ENCODE results near the gene ARID4B. TPM values are rescaled to one million over a fixed set of nuclear protein-coding genes. Genes with fewer than 3 reads are reported as not detected.
"Not testable (repeated sequence)": the region's sequence is repeated elsewhere in the genome, so short reads cannot be mapped to it uniquely, and the experiment has no call there.

The ARID4B gene
- total and polyA plus RNA-seq, 2 donors (not counting 1 experiment from before 2014, with no cell fraction given): 15.3 to 42.4 TPM

DNA sequence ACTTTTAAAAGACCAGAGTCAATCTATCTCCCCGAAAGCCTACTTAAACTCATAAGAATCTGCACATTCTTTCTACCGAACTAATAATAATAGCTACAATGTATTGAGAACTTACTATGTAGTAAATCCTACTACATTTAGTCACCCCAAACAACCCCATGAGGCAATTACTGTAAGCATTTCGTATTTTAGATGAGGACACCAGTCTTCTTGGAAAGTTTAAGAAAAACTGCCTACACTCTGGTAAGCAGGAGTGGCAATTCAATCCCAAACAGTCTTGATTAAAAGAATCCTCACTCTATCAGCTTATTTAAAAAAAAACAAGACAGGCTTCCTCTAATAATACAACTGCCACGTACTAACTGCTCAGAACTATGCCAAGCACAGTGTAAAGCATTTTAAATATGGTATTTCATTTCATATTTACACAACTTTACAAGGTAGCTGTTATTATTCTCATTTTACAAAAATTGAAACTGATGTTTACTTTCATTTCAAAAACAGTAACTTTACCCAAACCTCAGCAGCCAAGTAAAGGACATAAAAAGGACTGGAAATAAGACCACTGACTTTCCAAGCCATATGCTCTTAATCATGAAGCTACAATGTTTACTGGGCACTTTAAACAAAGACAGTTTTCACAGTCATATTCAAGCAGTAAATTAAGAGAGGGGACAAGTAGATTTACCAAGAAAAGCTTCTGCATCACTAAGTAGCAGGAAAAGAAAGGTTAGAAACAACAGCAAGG is 13.9 kb downstream of the ARID4B start:
- Histone ChIP-seq H3K9ac (ENCODE audit: insufficient read depth, low read length) (no peak overlapping the region), H3K79me2 (ENCODE audit: control insufficient read depth, insufficient read depth, low read length) (peaks cover 82% of the 10 kb centered on the region), H2AFZ (ENCODE audit: low read length) (no peak overlapping the region), H3K4me3 (replicated peaks in 1 of 4; ENCODE audit: control extremely low read depth in 1 of 4, insufficient read depth in 1 of 4, low read depth in 3 of 4, low read length in 4 of 4) (peak overlapping the region in 2 of 4 experiments; percentile 24), H3K27me3 (ENCODE audit: control insufficient read depth, insufficient read depth, low read length) (no peaks in the 10 kb centered on the region), H3K36me3 (ENCODE audit: control insufficient read depth, insufficient read depth, low read length) (no peaks in the 10 kb centered on the region), H4K20me1 (ENCODE audit: control insufficient read depth, extremely low read depth, insufficient read depth, low read length) (peaks cover 5% of the 10 kb centered on the region), H3K9me3 (ENCODE audit: control insufficient read depth, insufficient read depth, low read depth, low read length) (no peaks in the 10 kb centered on the region), H3K4me1 (ENCODE audit: control insufficient read depth, extremely low read depth, insufficient read depth, low read length) (no peaks in the 10 kb centered on the region), H3K4me2 (ENCODE audit: extremely low read depth, insufficient read depth, low read length) (peak overlapping the region; percentile 72), H3K27ac (ENCODE audit: insufficient read depth, low read length) (peak overlapping the region; percentile 49)
- TF ChIP-seq CTCF (conservative IDR thresholded peaks at IDR 0.05 in 1 of 2, IDR thresholded peaks at IDR 0.05 in 1 of 2; ENCODE audit: low read depth in 1 of 2, low read length in 2 of 2) (no peak), EZH2 (IDR thresholded peaks at IDR 0.05; ENCODE audit: low read length, missing control alignments) (no peak)
- DNase-seq (ENCODE audit: low read depth in 2 of 2): no peak

DNA sequence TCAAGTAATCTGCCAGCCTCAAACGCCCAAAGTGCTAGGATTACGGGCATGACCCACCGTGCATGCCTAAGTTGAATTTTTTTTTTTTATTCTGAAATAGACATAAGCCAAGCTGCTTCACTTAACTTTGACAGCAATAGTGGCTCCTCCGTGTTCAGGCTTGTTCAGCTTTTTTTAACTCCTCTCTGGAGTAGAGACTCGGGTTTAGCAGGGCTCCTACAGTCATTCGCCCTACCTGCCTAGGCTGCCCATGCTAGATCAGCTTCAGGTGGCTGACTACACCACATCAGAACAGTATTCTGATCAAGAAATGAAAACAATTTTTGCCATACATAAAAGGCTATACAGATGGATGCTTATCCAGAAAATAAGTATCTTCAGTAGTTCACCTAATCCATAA is 14.7 kb downstream of the ARID4B start:
- no peaks in the 10 kb centered on the region for H3K4me1 ChIP-seq (ENCODE audit: control insufficient read depth, extremely low read depth, insufficient read depth, low read length)
- no peaks in the 10 kb centered on the region for H3K27me3 ChIP-seq (ENCODE audit: control insufficient read depth, insufficient read depth, low read length)
- H3K4me3 ChIP-seq (replicated peaks in 1 of 4; ENCODE audit: control extremely low read depth in 1 of 4, insufficient read depth in 1 of 4, low read depth in 3 of 4, low read length in 4 of 4): no peak overlapping the region
- no peak for TF ChIP-seq CTCF (conservative IDR thresholded peaks at IDR 0.05 in 1 of 2, IDR thresholded peaks at IDR 0.05 in 1 of 2; ENCODE audit: low read depth in 1 of 2, low read length in 2 of 2)
- no peak for TF ChIP-seq EZH2 (IDR thresholded peaks at IDR 0.05; ENCODE audit: low read length, missing control alignments)
- H3K79me2 ChIP-seq (ENCODE audit: control insufficient read depth, insufficient read depth, low read length): peaks cover 74% of the 10 kb centered on the region
- peaks cover 5% of the 10 kb centered on the region for H4K20me1 ChIP-seq (ENCODE audit: control insufficient read depth, extremely low read depth, insufficient read depth, low read length)
- H3K4me2 ChIP-seq (ENCODE audit: extremely low read depth, insufficient read depth, low read length): no peak overlapping the region
- no peaks in the 10 kb centered on the region for H3K9me3 ChIP-seq (ENCODE audit: control insufficient read depth, insufficient read depth, low read depth, low read length)
- H3K27ac ChIP-seq (ENCODE audit: insufficient read depth, low read length): no peak overlapping the region
- H2AFZ ChIP-seq (ENCODE audit: low read length): no peak overlapping the region
- no peaks in the 10 kb centered on the region for H3K36me3 ChIP-seq (ENCODE audit: control insufficient read depth, insufficient read depth, low read length)
- H3K9ac ChIP-seq (ENCODE audit: insufficient read depth, low read length): no peak overlapping the region
- no peak for DNase-seq (ENCODE audit: low read depth in 2 of 2)

GRCh38 chr1:235309206-235309605 is 18.8 kb downstream of the ARID4B start:
- H3K9ac ChIP-seq (ENCODE audit: insufficient read depth, low read length); H3K9me3 ChIP-seq (ENCODE audit: control insufficient read depth, insufficient read depth, low read depth, low read length); H3K27ac ChIP-seq (ENCODE audit: insufficient read depth, low read length); DNase-seq (ENCODE audit: low read depth in 2 of 2); H3K4me2 ChIP-seq (ENCODE audit: extremely low read depth, insufficient read depth, low read length); H3K4me3 ChIP-seq (replicated peaks in 1 of 4; ENCODE audit: control extremely low read depth in 1 of 4, insufficient read depth in 1 of 4, low read depth in 3 of 4, low read length in 4 of 4); H4K20me1 ChIP-seq (ENCODE audit: control insufficient read depth, extremely low read depth, insufficient read depth, low read length); H3K36me3 ChIP-seq (ENCODE audit: control insufficient read depth, insufficient read depth, low read length); H3K4me1 ChIP-seq (ENCODE audit: control insufficient read depth, extremely low read depth, insufficient read depth, low read length); H2AFZ ChIP-seq (ENCODE audit: low read length); H3K27me3 ChIP-seq (ENCODE audit: control insufficient read depth, insufficient read depth, low read length): not testable (repeated sequence)
- peaks cover 68% of the 10 kb centered on the region for H3K79me2 ChIP-seq (ENCODE audit: control insufficient read depth, insufficient read depth, low read length)
